H1 (cell line): ENCODE data around the gene STIL. TPM values are rescaled to one million over a fixed set of nuclear protein-coding genes. Genes with fewer than 3 reads are reported as not detected.

Experiments
- KDM5A ChIP-seq: fragments of 200-600 bp; IDR thresholded peaks from 2 replicates; pipeline ENCODE4 v1.7.1; 2012; ENCODE audit warnings: mild to moderate bottlenecking, low read length, inconsistent platforms, mixed read lengths
- POLR2A ChIP-seq, 2 experiments: IDR thresholded peaks; 1 replicate in 1 of 2; 2 replicates in 1 of 2; pipeline ENCODE4 v1.6.1; 2011; ENCODE audit warnings: low read depth in 2 of 2, low read length in 2 of 2, mild to moderate bottlenecking in 2 of 2; ENCODE audit errors: control extremely low read depth in 1 of 2
- RNF2 ChIP-seq: fragments of 200-900, 300-1000 bp; sonication (generic); IDR thresholded peaks from 2 replicates; pipeline ENCODE4 v1.7.1; 2016; ENCODE audit warnings: borderline replicate concordance, low read depth, mild to moderate bottlenecking, antibody characterized with exemption, low read length; ENCODE audit not compliant: poor library complexity, severe bottlenecking; ENCODE audit errors: missing control alignments
- polyA plus RNA-seq, 7 experiments: library from polyadenylated mRNA; depleted of rRNA in 3 of 7; stranded (reverse) in 5 of 7; unstranded in 2 of 7; fragments of >200 nt in 5 of 7; fragments of 200-250 nt in 2 of 7; gene quantifications; 1 replicate in 5 of 7; 2 replicates in 1 of 7; 4 replicates in 1 of 7; pipeline versions ENCODE4 v1.2.1 to v1.2.3, GENCODE V29; 2011 to 2013; ENCODE audit warnings: missing spikeins in 2 of 7, mixed read lengths in 2 of 7
- total RNA-seq: library from RNA; stranded (reverse); fragmentation: NEBNext Ultra II Directional; extraction: Animal tissue kit (Norgen Biotek cat#: 25700); gene quantifications from 2 replicates; pipeline ENCODE4 v1.2.1, GENCODE V29; 2021
- TF ChIP-seq, protein P1 (sequence below): fragments of 300-600 bp; sonication (generic); IDR thresholded peaks from 2 replicates; pipeline ENCODE4 v1.7.1; 2012; ENCODE audit warnings: low read length, moderate library complexity, mild to moderate bottlenecking, inconsistent platforms; ENCODE audit not compliant: insufficient replicate concordance

STIL gene
- total and polyA plus RNA-seq, 2 of the 8 experiments (the other 6 are each of a cell fraction or from before 2014, with no cell fraction given): 13.6 to 25.1 TPM

DNA sequence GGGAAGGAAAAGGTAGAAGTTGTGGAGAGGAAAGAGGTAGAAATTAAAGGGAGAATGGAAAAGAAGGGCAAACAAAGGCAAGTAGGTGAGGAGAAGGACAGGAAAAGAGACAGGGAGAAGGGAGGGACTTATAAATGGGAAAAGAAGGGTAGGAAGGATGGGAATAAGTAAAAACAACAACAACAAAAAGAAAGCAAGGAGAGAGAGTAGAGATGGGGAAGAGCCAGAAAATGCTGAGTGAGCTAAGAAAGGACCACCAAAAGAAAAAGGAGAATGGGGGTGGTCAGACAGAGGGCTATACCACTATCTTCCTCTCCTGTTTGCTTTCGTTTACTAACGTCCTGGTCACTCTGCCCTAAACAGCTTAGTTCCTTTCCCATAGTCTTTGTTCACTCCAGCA lies 17.9 kb upstream of the STIL start (continued):
- TF ChIP-seq, protein P1, sequence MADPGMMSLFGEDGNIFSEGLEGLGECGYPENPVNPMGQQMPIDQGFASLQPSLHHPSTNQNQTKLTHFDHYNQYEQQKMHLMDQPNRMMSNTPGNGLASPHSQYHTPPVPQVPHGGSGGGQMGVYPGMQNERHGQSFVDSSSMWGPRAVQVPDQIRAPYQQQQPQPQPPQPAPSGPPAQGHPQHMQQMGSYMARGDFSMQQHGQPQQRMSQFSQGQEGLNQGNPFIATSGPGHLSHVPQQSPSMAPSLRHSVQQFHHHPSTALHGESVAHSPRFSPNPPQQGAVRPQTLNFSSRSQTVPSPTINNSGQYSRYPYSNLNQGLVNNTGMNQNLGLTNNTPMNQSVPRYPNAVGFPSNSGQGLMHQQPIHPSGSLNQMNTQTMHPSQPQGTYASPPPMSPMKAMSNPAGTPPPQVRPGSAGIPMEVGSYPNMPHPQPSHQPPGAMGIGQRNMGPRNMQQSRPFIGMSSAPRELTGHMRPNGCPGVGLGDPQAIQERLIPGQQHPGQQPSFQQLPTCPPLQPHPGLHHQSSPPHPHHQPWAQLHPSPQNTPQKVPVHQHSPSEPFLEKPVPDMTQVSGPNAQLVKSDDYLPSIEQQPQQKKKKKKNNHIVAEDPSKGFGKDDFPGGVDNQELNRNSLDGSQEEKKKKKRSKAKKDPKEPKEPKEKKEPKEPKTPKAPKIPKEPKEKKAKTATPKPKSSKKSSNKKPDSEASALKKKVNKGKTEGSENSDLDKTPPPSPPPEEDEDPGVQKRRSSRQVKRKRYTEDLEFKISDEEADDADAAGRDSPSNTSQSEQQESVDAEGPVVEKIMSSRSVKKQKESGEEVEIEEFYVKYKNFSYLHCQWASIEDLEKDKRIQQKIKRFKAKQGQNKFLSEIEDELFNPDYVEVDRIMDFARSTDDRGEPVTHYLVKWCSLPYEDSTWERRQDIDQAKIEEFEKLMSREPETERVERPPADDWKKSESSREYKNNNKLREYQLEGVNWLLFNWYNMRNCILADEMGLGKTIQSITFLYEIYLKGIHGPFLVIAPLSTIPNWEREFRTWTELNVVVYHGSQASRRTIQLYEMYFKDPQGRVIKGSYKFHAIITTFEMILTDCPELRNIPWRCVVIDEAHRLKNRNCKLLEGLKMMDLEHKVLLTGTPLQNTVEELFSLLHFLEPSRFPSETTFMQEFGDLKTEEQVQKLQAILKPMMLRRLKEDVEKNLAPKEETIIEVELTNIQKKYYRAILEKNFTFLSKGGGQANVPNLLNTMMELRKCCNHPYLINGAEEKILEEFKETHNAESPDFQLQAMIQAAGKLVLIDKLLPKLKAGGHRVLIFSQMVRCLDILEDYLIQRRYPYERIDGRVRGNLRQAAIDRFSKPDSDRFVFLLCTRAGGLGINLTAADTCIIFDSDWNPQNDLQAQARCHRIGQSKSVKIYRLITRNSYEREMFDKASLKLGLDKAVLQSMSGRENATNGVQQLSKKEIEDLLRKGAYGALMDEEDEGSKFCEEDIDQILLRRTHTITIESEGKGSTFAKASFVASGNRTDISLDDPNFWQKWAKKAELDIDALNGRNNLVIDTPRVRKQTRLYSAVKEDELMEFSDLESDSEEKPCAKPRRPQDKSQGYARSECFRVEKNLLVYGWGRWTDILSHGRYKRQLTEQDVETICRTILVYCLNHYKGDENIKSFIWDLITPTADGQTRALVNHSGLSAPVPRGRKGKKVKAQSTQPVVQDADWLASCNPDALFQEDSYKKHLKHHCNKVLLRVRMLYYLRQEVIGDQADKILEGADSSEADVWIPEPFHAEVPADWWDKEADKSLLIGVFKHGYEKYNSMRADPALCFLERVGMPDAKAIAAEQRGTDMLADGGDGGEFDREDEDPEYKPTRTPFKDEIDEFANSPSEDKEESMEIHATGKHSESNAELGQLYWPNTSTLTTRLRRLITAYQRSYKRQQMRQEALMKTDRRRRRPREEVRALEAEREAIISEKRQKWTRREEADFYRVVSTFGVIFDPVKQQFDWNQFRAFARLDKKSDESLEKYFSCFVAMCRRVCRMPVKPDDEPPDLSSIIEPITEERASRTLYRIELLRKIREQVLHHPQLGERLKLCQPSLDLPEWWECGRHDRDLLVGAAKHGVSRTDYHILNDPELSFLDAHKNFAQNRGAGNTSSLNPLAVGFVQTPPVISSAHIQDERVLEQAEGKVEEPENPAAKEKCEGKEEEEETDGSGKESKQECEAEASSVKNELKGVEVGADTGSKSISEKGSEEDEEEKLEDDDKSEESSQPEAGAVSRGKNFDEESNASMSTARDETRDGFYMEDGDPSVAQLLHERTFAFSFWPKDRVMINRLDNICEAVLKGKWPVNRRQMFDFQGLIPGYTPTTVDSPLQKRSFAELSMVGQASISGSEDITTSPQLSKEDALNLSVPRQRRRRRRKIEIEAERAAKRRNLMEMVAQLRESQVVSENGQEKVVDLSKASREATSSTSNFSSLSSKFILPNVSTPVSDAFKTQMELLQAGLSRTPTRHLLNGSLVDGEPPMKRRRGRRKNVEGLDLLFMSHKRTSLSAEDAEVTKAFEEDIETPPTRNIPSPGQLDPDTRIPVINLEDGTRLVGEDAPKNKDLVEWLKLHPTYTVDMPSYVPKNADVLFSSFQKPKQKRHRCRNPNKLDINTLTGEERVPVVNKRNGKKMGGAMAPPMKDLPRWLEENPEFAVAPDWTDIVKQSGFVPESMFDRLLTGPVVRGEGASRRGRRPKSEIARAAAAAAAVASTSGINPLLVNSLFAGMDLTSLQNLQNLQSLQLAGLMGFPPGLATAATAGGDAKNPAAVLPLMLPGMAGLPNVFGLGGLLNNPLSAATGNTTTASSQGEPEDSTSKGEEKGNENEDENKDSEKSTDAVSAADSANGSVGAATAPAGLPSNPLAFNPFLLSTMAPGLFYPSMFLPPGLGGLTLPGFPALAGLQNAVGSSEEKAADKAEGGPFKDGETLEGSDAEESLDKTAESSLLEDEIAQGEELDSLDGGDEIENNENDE: no peak
- TF ChIP-seq POLR2A (IDR thresholded peaks at IDR 0.05; ENCODE audit: control extremely low read depth in 1 of 2, low read depth in 2 of 2, low read length in 2 of 2): no peak
- no peak for TF ChIP-seq RNF2
- TF ChIP-seq KDM5A: no peak
